Jurkat, Clone E6-1 (cell line): Measurements from ENCODE around the gene MAML3.

ENCODE experiments used
- DNase-seq: peaks from one replicate; pipeline ENCODE4 v3.0.0-alpha.2; 2011; ENCODE audit warnings: low read depth, low spot score
- H3K4me3 ChIP-seq: 2 replicates; pipeline ENCODE4 v1.5.1; 2011; ENCODE audit warnings: mild to moderate bottlenecking, low read length, control low read depth, moderate library complexity

The MAML3 gene

DNA sequence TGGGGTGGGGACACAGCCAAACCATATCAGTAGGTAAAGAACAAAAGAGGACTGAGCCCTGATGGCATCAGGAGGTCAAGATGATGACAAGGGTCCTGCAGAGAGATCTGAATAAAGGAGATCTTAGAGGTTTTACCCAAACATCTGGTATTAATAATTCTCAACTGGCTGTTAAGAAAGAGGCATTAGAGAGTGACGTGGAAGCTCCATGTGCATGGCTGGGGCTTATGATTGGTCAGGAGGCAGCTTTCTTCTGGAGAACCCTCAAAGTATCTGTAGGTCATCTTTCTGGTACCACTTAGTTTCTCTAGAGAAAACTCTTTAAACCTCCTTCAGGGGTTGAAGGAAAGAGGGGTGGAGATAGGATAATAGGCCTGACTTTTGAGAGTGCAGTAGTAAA is 469.6 kb downstream of the MAML3 start:
- no peak for DNase-seq
- no peak overlapping the region for H3K4me3 ChIP-seq

DNA sequence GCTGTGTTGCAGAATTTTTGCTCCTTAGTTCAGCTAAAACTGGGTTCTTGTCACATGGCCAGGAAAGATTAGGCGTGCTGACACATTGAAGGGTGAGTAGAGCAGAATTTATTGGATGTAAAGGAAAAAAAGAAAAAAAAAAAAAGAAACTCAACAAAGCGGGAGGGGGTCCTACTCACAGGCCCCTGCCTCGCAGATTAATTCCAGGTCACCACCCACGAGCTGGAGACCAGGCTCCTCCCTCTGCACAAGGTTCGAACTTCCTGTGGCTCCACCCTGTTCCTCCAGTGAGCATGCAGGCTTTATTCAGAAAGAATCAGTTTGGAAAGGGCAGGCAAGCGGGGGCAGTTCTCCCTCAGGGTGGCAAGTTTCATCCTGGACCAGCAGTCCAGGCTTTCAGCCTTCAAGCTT is 471.2 kb downstream of the MAML3 start:
- no peak for DNase-seq
- H3K4me3 ChIP-seq: no peak overlapping the region

DNA sequence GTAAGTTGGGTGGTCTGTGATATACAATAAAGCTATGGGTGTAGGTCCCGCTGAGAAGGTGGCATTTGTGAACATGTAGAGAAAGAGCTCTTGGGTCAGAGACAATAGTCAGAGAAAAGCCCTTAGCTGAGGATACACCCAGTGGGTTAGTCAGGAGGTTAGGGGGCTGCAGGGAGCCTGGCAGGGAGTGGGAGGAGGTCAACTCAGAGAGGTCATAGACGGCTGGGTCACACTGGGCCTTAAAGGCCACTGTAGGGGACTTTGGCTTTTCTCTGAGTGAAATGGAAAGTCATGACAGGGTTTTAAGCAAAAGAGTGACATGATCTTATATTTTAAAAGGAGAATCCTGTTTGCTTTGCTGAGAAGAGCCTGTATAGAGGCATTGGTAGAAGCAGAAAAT is 471.7 kb downstream of the MAML3 start:
- no peak for DNase-seq
- H3K4me3 ChIP-seq: no peak overlapping the region

DNA sequence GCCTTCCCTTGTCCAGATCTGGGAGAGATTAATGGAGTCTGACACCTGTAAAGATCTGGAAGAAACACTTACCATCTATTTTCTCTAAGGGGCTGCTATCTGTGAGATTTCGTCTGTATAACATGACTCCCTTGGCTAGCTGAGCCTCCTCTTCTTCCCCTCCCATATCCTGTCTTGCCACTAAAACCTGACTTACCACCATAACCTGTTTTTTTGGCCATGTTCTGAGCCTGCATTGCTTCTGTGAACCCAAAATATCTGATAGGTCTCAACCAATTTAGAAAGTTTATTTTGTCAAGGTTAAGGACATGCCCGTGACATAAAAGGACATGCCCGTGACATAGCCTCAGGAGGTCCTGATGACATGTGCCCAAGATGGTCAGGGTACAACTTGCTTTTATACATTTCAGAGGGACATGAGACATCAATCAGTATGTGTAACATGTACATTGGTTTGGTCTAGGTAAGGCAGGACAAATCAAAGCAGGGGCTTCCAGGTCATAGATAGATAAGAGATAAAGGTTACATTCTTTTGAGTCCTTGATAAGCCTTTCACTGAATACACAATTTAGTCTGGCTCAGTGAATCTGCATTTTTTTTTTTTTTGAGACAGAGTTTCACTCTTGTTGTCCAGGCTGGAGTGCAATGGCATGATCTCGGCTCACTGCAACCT is 476.9 kb downstream of the MAML3 start:
- H3K4me3 ChIP-seq: no peak overlapping the region
- no peak for DNase-seq

- H3K4me3 ChIP-seq: no peak overlapping the region
These were observed 477.6 kb downstream of the MAML3 start for GRCh38 chr4:139676365-139676764.

GRCh38 chr4:139675651-139676050 is 478.3 kb downstream of the MAML3 start:
- no peak for DNase-seq
- no peak overlapping the region for H3K4me3 ChIP-seq

More at GRCh38 chr4:139676365-139676764, 477.6 kb downstream of the MAML3 start:
- DNase-seq: no peak

- no peak overlapping the region for H3K4me3 ChIP-seq
- DNase-seq: no peak
These were observed 479.0 kb downstream of the MAML3 start for GRCh38 chr4:139674875-139675550.

DNA sequence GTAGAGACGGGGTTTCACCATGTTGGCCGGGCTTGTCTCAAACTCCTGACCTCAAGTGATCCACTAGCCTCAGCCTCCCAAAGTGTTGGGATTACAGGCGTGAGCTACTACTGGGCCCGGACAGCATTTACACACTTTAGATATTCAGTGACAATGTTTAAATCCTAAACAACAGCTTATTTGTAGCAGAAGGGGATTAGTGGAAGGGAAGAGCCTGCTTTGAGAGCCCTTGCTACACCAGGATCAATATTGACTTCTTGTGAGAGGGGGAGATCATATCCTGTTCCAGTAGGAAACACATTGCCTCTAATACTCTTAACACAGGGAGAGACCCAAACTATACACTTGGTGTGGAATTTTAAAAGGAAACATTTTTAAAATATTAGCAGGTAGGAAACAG is 481.3 kb downstream of the MAML3 start:
- DNase-seq: no peak
- no peak overlapping the region for H3K4me3 ChIP-seq

DNA sequence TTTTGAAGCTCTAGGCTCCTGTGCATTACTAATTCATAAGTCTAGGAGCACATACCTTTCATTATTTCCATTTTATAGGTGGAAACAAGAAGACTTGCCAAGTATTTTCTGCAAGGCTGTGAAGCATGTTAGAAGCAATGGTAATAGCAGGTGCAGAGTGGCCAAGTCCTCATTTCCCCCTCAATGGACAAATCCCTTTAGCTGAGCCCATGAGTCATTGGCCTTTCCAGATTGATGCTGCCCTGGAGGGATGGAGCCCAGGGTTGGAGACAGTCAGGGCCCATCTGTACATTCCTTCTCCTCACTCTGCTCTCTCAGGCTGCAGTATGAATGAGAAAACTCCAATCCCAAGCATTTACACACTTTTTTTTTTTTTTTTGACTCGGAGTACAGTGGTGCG is 481.8 kb downstream of the MAML3 start:
- no peak overlapping the region for H3K4me3 ChIP-seq
- DNase-seq: no peak

DNA sequence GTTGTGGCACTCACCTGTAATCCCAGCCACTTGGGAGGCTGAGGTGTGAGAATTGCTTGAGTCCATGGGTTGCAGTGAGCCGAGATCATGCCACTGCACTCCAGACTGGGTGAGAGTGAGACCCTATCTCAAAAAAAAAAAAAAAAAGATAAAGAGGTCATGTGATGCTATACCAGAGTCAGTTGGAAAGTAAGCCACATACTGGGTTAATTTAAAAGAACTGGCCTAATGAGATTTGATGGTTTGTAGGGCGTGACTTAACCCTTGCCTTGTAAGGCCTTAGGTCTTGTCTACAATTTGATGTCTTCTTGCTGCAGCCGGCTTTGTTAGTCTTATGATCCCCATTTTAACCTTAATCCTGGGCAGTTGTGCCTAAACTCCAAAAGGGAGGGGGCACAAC is 483.2 kb downstream of the MAML3 start:
- DNase-seq: no peak
- H3K4me3 ChIP-seq: no peak overlapping the region

GRCh38 chr4:139669890-139670289 is 484.1 kb downstream of the MAML3 start:
- DNase-seq: peak; percentile 28
- H3K4me3 ChIP-seq: no peak overlapping the region

GRCh38 chr4:139669335-139669734 is 484.6 kb downstream of the MAML3 start:
- DNase-seq: no peak
- H3K4me3 ChIP-seq: no peak overlapping the region

- DNase-seq: no peak
- no peak overlapping the region for H3K4me3 ChIP-seq
These were observed 485.3 kb downstream of the MAML3 start for GRCh38 chr4:139668658-139669201.

DNA sequence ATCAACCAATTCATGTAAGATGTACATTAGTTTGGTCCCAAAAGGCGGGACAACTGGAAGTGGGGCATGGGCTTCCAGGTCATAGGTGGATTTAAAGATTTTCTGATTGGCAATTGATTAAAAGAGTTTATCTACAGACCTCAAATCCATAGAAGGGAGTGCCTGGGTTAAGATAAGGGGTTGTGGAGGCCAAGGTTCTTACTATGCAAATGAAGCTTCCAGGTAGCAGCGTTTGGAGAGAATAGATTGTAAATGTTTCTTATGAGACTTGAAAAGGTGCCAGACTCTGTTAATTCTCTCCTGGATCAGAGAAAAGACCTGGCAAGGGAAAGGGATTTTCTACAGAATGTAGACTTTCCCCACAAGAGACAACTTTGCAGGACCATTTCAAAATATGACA is 485.9 kb downstream of the MAML3 start:
- no peak overlapping the region for H3K4me3 ChIP-seq

More for the DNA sequence above, 485.9 kb downstream of the MAML3 start:
- no peak for DNase-seq
